T47D (cell line): Measurements from ENCODE around the gene ANO9.

Source experiments
- DNase-seq, 2 experiments: peaks; one replicate each; pipeline versions ENCODE4 v3.0.0 to v3.0.0-alpha.2; 2011 to 2012; ENCODE audit warnings: low read depth in 1 of 2, low spot score in 1 of 2
- JUND ChIP-seq: IDR thresholded peaks from 2 replicates; pipeline ENCODE4 v1.6.1; 2012; ENCODE audit warnings: low read depth
- in situ Hi-C: cut with HindIII; loops from 2 replicates; pipeline ENCODE4 v1.10.0; 2016; ENCODE audit warnings: low sequenced_read_pairs, low pct_unique_long_range_greater_than_20kb

ANO9 gene

DNA sequence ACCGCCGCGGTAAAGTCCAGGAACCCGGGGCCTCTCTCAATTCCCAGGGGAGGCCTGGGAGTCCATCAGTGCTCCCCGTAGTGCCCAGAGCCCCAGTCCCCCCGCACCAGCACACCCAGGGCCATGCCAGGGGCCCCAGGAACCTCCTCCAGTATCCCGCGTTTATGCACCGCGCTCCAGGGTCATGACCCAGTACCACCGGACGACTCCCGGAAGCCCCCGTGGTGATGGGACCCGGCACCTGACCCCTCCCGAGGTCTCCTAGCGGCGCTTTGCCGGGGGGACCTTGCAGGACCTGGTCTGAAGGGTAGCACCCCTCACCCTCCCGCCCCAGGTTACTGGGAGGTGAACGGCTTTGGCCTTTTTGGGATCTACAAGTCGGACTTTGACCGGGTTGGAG is 61.3 kb downstream of the ANO9 start:
- DNase-seq = no peak
- in situ Hi-C loops = no loop called here
- no peak for TF ChIP-seq JUND

DNA sequence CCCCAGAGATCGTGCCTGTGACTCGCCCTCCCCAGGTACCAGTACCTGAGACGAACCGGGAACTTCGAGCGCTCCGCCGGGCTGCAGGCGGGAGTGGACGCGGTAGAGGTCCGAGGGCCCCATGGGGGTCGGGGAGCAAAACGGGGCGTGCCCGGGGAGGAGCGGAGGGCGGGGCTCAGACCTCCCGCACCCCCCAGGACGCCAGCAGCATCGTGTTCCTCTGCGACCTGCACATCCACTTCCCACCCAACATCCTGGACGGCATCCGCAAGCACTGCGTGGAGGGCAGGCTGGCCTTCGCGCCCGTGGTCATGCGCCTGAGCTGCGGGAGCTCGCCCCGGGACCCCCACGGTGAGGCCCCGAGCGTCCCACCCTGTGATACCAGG is 61.7 kb downstream of the ANO9 start:
- no peak for DNase-seq
- no peak for TF ChIP-seq JUND
- in situ Hi-C loops = no loop called here

DNA sequence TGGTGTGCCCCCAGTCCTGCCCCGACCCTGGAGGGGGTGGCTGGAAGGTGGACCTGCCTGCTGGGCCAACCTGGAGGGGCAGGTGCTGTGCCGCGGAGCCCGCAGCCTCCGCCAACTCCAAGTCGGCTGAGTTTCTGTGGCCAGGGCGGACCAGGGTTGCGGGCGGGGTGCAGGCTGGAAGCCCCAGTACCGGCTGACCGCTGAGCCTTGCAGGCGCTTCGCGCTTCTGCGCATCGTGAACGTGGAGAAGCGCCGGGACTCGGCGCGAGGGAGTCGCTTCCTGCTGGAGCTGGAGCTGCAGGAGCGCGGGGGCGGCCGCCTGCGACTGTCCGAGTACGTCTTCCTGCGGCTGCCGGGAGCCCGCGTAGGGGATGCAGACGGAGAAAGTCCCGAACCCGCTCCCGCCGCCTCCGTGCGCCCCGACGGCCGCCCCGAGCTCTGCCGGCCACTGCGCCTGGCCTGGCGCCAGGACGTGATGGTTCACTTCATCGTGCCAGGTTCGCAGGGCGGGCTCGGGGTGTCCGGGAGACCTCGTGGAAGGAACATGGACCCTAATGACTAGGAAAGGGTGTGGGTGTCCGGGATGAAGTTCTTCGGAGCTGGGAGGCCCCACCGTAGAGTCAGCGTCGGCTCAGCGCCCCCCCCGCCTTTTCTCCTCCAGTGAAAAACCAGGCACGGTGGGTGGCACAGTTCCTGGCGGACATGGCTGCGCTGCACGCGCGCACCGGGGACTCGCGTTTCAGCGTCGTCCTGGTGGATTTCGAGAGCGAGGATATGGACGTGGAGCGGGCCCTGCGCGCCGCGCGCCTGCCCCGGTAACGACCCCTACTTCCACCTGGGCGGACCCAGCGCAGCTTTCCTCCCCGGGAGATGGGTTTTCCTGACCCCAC is 62.4 kb downstream of the ANO9 start:
- no peak for TF ChIP-seq JUND
- in situ Hi-C loops = no loop called here
- DNase-seq = no peak

DNA sequence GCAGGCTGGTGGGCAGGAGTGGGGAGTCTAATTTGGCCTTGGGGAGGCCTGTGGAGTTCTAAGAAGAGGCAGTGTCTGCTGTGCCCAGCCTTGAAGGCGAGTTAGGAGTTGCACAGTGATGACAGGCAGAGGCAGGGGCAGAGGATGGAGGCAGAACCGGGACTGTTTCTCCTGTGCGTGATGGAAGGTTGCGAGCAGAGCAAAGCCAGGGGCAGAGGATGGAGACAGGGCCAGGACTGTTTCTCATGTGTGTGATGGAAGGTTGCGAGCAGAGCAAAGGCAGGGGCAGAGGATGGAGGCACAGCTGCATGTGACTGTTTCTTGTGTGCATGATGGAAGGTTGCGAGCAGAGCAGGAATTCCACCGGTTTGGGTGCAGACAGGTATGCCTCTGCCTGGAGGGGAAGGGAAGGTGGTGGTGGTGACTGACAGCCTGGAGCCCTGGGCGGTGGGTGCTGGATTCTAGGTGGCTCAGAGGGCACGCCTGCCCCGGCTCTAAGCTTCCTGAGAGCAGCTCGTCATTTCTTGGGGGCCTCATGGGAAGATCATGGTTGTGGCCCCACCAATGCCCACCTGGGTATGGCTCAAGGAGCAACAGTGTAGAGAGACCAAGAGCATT is 63.8 kb downstream of the ANO9 start:
- in situ Hi-C loops = no loop called here
- no peak for TF ChIP-seq JUND
- no peak for DNase-seq

DNA sequence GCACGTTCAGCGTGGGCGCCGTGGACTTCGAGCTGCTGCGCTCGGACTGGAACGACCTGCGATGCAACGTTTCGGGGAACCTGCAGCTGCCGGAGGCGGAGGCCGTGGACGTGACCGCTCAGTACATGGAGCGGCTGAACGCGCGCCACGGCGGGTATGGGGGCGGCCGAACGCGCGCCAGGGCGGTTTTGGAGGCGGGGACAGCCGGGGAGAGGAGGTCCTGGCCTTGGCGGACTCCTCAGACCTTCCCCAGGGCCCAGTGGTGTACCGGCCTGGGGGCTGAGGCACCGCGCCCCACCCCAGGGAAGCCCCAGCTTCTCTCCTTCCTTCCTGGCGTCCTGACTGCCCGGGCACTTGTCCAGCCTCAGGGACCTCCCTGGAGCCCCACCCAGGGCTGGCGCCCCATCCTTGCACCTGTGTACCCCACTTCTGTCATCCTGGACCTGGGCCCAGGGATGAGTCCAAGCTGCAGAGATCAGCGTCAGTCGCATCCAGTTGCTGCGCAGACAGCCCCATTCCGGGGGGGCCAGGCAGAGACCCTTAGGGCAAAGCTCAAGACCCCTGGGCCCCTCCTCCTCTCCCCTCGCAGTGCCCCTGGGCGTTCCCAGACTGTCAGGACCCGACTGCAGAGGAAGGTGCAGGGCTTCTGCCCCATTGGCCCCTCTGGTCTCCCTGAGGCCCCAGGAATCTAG is 64.5 kb downstream of the ANO9 start:
- no peak for DNase-seq
- TF ChIP-seq JUND = no peak
- in situ Hi-C loops = no loop called here

DNA sequence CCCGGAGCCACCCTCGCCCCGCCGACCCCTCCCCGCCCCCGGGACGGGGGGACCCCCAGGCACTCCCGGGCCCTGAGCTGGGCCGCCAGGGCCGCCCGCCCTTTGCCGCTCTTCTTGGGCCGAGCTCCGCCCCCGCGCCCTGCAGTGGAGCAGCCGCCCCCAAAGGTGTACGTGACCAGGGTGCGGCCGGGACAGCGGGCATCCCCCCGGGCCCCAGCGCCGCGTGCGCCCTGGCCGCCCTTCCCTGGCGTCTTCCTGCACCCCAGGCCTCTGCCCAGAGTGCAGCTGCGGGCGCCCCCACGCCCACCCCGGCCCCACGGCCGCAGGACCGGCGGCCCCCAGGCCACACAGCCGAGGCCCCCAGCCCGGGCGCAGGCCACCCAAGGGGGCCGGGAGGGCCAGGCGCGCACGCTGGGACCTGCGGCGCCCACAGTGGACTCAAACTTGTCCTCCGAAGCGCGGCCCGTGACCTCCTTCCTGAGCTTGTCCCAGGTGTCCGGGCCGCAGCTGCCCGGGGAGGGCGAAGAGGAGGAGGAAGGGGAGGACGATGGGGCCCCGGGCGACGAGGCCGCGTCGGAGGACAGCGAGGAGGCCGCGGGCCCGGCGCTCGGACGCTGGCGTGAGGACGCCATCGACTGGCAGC is 65.2 kb downstream of the ANO9 start:
- DNase-seq = no peak
- TF ChIP-seq JUND = no peak
- in situ Hi-C loops = no loop called here

DNA sequence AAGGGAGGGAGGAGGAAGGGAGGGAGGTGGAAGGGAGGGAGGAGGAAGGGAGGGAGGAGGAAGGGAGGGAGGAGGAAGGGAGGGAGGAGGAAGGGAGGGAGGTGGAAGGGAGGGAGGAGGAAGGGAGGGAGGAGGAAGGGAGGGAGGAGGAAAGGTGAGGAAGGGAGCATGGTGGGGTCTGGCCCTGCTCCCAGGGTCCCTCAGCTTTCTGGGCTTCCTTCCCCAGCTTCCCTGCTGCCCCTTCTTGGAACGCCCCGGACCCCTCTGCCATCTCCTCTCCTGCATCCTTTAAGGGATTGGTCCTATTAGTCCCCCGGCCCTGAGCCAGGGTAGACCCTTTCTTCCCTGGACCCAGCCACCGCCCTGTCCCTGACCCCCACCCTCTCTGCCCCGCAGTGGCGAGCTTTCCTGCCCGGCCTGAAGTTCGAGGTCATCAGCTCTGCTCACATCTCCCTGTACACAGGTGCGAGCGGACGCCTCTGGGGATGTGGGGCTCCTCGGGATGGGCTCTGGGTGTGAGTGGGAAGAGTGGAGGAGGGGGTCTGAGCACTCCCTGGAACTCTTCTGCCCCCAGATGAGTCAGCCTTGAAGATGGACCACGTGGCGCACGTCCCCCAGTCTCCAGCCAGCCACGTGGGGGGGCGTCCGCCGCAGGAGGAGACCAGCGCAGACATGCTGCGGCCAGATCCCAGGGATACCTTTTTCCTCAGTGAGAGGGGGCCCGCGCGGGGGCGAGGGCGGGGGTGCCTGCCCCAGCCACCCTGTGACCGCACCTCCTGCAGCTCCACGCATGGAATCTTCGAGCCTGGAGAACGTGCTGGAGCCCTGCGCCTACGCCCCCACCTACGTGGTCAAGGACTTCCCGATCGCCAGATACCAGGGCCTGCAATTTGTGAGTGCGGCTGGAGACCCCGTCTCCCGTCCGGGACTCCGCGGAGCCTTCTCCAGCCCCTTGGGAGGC is 66.5 kb downstream of the ANO9 start:
- DNase-seq = no peak
- in situ Hi-C loops = no loop called here

DNA sequence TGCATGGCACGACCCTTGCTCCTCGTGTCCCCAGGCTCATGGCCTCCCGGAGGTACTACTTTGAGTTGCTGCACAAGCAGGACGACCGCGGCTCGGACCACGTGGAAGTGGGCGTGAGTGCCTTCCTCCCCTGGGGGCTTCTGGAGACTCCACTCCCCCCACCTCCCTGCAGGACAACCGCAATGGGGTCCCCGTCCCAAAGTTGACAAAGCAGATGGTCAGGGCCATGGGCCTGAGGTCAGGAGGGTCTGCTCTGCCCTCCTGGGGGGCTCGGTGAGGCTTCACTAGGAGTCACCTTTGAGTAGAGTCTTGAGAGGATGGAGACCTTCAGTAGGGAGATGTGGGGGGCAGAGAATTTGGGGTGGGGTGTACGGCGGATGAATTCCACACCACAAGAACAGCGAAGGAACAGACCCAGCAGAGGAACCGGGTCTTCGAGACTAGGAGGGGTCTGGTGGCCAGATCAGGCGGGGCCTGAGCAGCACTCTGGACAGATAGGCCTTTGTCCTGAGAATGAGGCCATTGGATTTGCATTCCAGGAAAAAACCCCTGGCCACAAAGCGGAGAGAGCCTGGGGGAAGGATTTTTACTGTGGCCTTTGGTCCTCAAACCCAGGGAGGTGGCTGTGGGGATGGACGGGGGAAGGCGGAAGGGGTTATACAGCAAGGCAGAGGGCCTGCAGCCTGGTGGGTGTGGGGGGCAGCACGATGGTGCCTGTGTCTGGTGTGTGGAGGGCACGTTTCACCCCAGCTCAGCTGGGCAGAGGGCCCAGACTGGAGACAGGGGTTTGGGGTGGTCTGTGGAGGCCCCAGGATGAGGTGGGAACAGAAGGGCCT is 67.9 kb downstream of the ANO9 start:
- peak in 1 of 2 experiments; percentile 27 for DNase-seq
- TF ChIP-seq JUND = no peak
- in situ Hi-C loops = no loop called here

More for the DNA sequence above, 66.5 kb downstream of the ANO9 start:
- no peak for TF ChIP-seq JUND

DNA sequence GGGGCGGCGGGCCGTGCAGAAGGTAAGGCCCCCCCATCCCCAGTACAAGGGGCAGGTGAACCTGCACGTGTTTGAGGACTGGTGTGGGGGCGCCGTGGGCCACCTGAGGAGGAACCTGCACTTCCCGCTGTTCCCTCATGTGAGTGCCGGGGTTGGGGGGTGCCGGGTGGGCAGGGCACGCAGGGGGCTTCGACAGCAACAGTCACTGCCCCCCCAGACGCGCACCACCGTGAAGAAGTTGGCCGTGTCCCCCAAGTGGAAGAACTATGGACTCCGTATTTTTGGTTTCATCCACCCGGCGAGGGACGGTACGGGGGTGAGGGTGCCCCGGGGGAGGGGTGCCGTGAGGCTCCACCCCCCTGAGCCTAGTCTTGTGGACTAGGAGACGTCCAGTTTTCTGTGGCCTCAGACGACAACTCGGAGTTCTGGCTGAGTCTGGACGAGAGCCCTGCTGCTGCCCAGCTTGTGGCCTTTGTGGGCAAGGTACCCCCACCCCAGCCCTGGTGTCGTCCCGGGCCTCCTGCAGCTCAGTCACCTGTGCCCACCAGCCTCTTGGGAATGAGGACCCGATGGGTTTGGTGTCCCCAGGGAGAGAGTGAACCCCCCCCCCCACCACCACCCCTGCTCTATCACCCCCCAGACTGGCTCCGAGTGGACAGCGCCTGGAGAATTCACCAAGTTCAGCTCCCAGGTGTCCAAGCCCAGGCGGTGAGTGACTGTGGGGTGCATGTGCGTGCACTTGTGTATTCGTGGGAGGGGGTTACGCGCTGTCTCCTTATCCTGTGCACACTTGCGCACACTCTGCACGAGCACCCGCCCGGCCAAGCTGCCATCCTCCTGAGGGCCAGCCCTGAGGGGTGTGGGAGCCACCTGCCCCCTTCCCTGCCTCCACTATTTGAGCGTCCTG is 68.7 kb downstream of the ANO9 start:
- in situ Hi-C loops = no loop called here
- TF ChIP-seq JUND = no peak

More for the DNA sequence above, 68.7 kb downstream of the ANO9 start:
- no peak for DNase-seq
